AG04450 (cell line): ENCODE measurements around the gene THPO. TPM values are rescaled to one million over a fixed set of nuclear protein-coding genes. Genes with fewer than 3 reads are reported as not detected.

Source experiments
- CTCF ChIA-PET: fragments of 300-600, 350-600 bp; formaldehyde crosslinking; extraction: SDS; loops from one replicate; lab custom pipeline; 2022; ENCODE audit warnings: antibody characterized with exemption, inconsistent platforms; lab: Charles Lee
- POLR2A ChIA-PET: fragments of 350-600 bp; formaldehyde crosslinking; extraction: SDS; loops from one replicate; lab custom pipeline; 2021; ENCODE audit warnings: antibody characterized with exemption, inconsistent platforms; lab: Yijun Ruan, JAX
- DNase-seq: peaks from one replicate; pipeline ENCODE4 v3.0.0-alpha.2; 2011; ENCODE audit warnings: low read depth, low spot score
- H3K27ac ChIP-seq: one replicate; pipeline ENCODE4 v1.5.1; 2012; ENCODE audit warnings: low read depth, low read length, control low read depth
- H3K27me3 ChIP-seq: one replicate; pipeline ENCODE4 v1.6.0; 2012; ENCODE audit warnings: low read length; ENCODE audit not compliant: control insufficient read depth, insufficient read depth
- H3K4me3 ChIP-seq: 2 replicates; pipeline ENCODE4 v1.5.1; 2011; ENCODE audit warnings: mild to moderate bottlenecking, low read depth, low read length, control low read depth
- H3K9me3 ChIP-seq: 2 replicates; pipeline ENCODE4 v1.5.1; 2012; ENCODE audit warnings: low read length; ENCODE audit not compliant: control insufficient read depth, insufficient read depth
- polyA plus RNA-seq: library from polyadenylated mRNA; depleted of rRNA; stranded (reverse); fragments of >200 nt; gene quantifications from 2 replicates; pipeline ENCODE4 v1.2.3, GENCODE V29; 2011
- TF ChIP-seq, protein P1 (sequence below): IDR thresholded peaks from 2 replicates; pipeline ENCODE4 v1.5.1; 2011; ENCODE audit warnings: low read depth, low read length, control low read depth, inconsistent platforms

THPO gene
- polyA plus RNA-seq, 1 experiment, result not detected

DNA sequence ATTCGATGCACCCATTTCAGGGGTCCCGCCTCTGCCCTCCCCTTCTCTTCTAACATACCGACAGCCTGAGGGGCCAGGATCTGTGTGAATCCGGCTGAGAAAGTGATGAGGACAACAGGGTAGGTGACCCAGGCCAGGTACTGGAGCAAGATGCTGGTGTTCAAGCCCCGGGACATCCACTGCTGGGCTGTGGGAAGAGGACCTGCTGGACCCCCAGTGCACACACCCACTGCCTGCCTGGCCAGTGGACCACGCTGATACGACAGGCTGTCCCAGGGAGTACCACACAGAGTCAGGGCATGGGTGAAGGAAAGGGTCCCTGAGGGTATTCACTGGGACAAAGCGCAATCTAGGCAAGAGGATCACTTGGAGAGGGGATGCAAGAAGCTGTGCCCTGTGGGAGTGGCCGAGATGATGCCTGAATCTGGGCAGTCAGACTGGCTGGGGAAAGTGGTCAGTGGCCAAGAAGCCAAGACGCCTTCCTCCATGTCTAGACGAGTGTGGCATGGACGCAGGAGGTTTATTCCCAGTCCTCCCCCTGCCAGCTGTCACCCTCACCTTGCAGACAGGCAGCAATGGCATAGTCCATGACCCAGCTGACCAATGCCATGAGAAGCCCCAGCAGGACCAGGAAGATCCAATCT is 19.8 kb downstream of the THPO start:
- Histone ChIP-seq H3K27me3 (no peaks in the 10 kb centered on the region), H3K9me3 (no peaks in the 10 kb centered on the region), H3K27ac (no peak overlapping the region), H3K4me3 (no peak overlapping the region)
- DNase-seq, result no peak
- ChIA-PET CTCF (interaction anchor here (0.6 to 0.9 kb wide), 2 partner anchors 14 to 163 kb away, joined by 3 to 4 read pairs; no protein-coding TSS in a partner anchor), POLR2A (no interaction called here)
- TF ChIP-seq, protein P1, sequence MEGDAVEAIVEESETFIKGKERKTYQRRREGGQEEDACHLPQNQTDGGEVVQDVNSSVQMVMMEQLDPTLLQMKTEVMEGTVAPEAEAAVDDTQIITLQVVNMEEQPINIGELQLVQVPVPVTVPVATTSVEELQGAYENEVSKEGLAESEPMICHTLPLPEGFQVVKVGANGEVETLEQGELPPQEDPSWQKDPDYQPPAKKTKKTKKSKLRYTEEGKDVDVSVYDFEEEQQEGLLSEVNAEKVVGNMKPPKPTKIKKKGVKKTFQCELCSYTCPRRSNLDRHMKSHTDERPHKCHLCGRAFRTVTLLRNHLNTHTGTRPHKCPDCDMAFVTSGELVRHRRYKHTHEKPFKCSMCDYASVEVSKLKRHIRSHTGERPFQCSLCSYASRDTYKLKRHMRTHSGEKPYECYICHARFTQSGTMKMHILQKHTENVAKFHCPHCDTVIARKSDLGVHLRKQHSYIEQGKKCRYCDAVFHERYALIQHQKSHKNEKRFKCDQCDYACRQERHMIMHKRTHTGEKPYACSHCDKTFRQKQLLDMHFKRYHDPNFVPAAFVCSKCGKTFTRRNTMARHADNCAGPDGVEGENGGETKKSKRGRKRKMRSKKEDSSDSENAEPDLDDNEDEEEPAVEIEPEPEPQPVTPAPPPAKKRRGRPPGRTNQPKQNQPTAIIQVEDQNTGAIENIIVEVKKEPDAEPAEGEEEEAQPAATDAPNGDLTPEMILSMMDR, result no peak

DNA sequence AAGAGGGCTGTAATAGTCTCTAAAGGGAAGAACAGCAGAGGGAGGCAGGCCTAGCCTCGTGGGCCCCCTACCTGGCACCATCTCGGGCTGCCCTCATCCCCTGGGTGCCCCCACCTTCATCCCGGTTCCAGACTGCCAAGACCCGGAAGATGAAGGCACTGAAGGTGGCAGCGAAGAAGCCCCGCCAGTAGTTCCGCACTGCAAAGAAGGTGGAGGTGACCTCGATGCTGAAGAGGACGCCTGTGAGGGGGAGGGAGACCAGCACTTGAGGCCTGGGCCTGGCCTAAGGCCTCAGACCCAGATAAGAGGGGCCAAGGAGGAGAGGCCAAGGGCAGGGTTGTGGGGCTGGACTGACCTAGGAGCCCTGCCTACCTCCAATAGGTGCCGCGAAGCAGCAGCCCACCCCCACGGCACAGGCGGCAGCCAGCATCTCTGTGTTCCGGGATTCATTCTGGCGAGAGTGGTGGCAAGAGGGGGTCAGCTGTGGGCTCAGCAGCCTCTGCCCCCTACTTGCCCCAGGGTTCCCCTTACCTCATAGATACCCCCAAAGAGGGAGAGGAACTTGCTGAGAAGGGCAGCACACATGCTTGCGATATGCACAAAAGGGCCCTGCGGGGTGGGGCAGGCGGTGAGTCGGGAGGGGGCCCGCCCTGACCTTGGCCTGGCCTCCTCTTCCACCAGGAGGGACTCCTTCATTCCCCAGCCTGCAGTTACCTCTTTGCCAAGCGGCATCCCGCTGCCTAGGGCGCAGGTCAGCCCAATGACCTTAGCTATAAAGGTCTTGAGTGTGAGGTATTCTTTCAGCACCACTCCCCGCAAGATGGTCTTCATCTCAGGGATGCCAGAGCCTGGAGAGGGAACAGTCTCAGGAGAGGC is 20.5 kb downstream of the THPO start:
- no peak overlapping the region for H3K4me3 ChIP-seq
- no peak for DNase-seq
- H3K27ac ChIP-seq, result no peak overlapping the region
- CTCF ChIA-PET, result no interaction called here
- TF ChIP-seq, protein P1, result no peak
- H3K9me3 ChIP-seq, result no peaks in the 10 kb centered on the region
- H3K27me3 ChIP-seq, result no peaks in the 10 kb centered on the region
- POLR2A ChIA-PET, result no interaction called here

DNA sequence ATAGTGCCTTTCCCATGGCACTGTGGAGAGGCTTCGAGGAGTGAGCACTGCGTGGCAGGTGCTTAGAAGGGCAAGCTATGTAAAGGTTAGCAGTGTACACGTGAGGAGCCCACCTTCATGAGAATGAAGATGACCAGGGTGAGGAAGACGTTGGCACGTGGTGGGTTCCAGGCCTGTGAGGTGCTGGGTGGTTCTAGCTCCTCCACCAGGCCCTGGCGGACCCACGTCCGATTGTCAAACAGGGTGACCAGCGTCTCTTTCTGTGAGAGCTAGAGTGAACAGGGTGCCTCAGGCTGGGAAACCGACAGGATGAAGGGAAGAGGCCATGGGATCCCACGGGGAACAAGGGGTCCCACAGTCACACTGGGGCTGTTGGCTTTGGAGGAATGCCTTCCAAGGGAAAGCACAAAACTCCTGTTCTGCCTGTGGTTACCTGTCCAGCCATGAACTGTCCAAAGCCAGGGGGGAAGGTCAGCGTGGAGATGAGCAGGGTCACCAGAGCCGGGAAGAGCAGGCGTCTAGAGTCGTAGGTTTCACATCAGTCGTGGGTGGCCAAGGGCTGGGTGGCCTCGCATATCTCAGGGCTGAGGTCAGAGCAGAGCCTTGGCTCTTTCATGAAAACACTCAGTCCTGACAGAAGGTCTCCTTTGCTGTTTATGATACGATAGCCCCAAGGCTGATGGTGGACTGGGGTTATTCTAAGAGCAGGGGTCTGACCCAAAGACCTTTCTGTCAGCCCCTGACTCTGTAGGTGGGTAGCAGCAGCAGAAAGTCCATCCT is 22.6 kb downstream of the THPO start:
- Histone ChIP-seq H3K4me3 (no peak overlapping the region), H3K9me3 (no peaks in the 10 kb centered on the region), H3K27ac (no peak overlapping the region), H3K27me3 (no peaks in the 10 kb centered on the region)
- TF ChIP-seq, protein P1, result no peak
- CTCF ChIA-PET, result interaction anchor here (0.7 to 0.9 kb wide), 3 partner anchors 13 to 252 kb away, joined by 3 read pairs; no protein-coding TSS in a partner anchor
- DNase-seq, result no peak
- POLR2A ChIA-PET, result no interaction called here

DNA sequence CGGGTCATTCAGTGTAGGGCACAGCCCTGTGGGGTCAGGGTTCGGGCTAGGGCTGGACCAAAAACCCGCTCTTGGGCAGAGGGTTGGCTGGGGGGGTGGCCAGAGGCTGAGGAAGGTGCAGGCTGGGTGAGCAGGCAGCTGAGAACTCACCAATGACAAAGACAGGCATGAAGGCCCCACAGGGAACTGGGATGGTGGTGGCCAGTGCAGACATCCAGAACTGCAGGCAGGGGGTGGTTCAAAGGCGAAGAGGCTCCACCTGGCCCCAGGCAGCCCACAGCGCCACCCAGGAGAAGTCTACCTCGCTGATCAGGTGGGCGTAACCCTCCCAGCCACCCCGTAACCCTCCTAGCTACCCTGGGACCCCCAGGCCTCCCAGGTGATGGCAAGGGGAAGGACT is 23.3 kb downstream of the THPO start:
- DNase-seq, result no peak
- H3K4me3 ChIP-seq, result no peak overlapping the region
- no peak overlapping the region for H3K27ac ChIP-seq
- no peaks in the 10 kb centered on the region for H3K27me3 ChIP-seq
- H3K9me3 ChIP-seq, result no peaks in the 10 kb centered on the region
- TF ChIP-seq, protein P1, result no peak
- POLR2A ChIA-PET, result no interaction called here
- CTCF ChIA-PET, result interaction anchor here (0.6 to 0.9 kb wide), 3 partner anchors 12 to 108 kb away, joined by 3 to 5 read pairs (median 3); no protein-coding TSS in a partner anchor
